NCI-H1105 treated with DMSO at 0.1 percent for 48 hours (cell line): ENCODE data around the gene IQCN.
"Not testable (repeated sequence)": the region's sequence is repeated elsewhere in the genome, so short reads cannot be mapped to it uniquely, and the experiment has no call there.

Source experiments
- DNase-seq: peaks from one replicate; lab custom pipeline; 2025; lab: John Stamatoyannopoulos, UW

Gene IQCN

DNA sequence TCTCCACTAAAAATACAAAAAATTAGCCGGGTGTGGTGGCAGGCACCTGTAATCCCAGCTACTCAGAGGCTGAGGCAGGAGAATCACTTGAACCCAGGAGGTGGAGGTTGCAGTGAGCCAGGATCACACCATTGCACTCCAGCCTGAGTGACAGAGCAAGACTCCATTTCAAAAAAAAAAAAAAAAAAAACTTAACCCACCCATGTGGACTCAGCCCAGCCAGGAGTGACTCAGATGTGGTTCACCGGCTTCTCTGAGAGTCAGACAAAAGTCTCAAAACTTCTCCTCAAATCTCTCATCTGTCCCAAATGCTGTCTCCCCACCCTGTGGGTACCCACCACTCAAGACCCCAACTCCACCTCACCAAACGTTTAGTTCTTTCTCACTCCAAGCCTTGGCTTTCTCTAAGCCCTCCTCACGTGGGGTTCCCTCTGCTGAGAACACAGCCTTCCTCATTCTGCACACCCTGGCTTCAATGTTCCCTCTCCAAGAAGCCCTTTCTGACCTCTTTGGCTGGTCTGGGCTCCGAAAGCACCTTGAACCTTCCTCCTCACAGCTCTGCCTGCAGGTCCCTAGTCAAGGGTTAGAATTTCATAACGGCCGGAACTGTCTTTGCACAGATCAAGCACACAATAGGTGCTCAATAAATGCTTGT is 59.3 kb downstream of the IQCN start:
- DNase-seq = no peak

DNA sequence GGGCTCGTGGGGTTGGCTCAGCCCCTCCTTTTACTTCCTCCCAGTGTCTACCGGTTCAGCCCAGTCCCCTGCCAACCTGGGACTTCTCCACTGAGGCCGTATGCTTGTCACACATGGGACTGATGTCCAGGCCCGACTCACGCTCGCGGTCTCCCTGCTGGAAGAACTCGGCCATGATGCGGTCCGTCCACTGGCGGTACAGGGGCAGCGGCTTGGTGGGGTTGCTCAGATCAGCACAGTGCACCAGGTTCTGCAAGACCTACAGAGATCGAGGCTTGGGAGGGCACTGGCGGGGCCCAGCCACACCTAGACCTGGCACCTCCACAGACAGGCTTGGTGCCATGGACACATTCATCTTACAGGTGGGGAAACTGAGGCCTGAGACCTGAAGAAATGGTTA is 62.6 kb downstream of the IQCN start:
- DNase-seq = no peak

DNA sequence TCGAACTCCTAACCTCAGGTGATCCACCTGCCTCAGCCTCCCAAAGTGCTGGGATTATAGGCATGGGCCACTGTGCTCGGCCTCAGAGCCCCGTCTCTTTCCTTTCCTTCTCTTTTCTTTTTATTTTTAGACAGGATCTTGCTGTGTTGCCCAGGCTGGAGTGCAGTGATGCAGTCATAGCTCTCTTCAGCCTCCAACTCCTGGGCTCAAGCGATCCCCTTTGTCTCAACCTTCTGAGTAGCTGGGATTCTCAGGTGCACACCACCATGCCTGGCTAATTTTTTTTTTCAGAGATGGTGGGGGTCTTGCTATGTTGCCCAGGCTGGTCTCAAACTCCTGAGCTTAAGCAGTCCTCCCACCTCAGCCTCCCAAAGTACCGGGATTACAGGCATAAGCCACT is 64.3 kb downstream of the IQCN start:
- DNase-seq = not testable (repeated sequence)

DNA sequence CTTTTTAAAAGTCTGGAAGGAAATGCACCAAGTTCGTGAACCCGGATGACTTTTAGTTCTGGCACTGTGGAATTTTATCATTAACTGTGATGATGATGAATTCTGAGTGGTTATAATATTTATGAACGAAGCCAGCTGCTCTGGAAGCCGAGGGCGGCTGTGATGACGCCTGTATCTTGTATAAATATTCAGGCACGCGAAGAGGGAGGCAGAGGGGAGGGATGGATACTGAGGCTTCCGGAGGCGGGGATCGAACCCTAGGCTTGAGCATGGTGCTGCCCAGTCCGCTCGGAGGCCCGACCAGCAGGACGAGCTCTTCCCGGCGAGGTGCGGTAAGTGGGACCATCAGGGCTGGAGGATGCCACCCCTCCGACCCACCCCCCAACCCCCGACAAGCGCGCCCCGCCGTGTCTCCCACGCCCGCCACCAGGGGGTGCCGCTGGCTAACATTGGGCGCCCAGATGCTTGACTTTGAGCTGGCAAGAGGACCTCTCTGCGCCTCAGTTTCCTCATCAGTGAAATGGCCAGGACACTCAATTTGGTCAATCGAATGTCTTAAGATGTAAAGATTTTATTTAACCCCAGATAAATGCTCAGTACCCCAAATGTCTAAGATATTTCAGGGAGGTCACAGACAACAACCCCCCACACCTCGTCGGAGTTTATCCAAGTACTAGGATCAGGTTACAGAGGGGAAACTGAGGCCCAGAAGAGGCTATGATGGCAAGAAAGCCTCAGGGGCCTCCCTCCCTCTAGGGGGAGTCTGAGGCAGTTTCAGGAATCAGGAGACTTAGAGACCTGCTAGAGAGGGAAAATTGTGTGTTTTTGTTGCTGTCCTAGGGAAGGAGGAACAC is 65.9 kb downstream of the IQCN start:
- no peak for DNase-seq
